ENCODE data around the gene MAB21L2. TPM values are rescaled to one million over a fixed set of nuclear protein-coding genes. Genes with fewer than 3 reads are reported as not detected.

Gene MAB21L2
- total and polyA plus RNA-seq, 10 donors: not detected

DNA sequence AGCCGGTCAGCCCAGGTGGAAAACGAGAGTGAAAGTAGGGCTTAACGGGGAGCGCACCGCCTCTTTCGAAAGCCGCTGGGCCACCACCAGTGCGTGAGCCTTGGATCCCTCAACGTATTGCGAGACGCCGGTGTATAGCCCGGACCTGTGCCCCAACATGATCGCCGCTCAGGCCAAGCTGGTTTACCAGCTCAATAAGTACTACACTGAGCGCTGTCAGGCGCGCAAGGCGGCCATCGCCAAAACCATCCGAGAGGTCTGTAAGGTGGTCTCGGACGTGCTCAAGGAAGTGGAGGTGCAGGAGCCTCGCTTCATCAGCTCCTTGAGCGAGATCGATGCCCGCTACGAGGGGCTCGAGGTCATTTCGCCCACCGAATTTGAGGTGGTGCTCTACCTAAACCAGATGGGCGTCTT, 929 bp downstream of the MAB21L2 start:
- H3K4me1 ChIP-seq: no peaks in the 10 kb centered on the region
- H3K36me3 ChIP-seq: peaks cover 2 to 74% (median 20%) of the 10 kb centered on the region in 6 donors
- intact Hi-C loops (cut with DNase I; ENCODE audit: low total_unique reads): no loop called here
- WGBS, 5 donors: 63 to 89% (median 75%) methylated on average over 32 of the region's 32 CpGs
- peak; percentile 66 for DNase-seq
- peak overlapping the region; percentile 2 to 62 (median 28) for H3K4me3 ChIP-seq
- no peak overlapping the region for H3K27ac ChIP-seq
- TF ChIP-seq POLR2AphosphoS5 (IDR thresholded peaks at IDR 0.05): no peak
- no peak for TF ChIP-seq POLR2A (IDR thresholded peaks at IDR 0.05)
- TF ChIP-seq, protein P1, sequence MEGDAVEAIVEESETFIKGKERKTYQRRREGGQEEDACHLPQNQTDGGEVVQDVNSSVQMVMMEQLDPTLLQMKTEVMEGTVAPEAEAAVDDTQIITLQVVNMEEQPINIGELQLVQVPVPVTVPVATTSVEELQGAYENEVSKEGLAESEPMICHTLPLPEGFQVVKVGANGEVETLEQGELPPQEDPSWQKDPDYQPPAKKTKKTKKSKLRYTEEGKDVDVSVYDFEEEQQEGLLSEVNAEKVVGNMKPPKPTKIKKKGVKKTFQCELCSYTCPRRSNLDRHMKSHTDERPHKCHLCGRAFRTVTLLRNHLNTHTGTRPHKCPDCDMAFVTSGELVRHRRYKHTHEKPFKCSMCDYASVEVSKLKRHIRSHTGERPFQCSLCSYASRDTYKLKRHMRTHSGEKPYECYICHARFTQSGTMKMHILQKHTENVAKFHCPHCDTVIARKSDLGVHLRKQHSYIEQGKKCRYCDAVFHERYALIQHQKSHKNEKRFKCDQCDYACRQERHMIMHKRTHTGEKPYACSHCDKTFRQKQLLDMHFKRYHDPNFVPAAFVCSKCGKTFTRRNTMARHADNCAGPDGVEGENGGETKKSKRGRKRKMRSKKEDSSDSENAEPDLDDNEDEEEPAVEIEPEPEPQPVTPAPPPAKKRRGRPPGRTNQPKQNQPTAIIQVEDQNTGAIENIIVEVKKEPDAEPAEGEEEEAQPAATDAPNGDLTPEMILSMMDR (IDR thresholded peaks at IDR 0.05 in 8 of 11, conservative IDR thresholded peaks at IDR 0.05 in 3 of 11): no peak
- H3K9me3 ChIP-seq: peaks cover 0 to 28% (median 13%) of the 10 kb centered on the region in 8 donors
- H3K27me3 ChIP-seq (replicated peaks in 1 of 7): peaks cover 0 to 5% (median 0%) of the 10 kb centered on the region in 7 donors

DNA sequence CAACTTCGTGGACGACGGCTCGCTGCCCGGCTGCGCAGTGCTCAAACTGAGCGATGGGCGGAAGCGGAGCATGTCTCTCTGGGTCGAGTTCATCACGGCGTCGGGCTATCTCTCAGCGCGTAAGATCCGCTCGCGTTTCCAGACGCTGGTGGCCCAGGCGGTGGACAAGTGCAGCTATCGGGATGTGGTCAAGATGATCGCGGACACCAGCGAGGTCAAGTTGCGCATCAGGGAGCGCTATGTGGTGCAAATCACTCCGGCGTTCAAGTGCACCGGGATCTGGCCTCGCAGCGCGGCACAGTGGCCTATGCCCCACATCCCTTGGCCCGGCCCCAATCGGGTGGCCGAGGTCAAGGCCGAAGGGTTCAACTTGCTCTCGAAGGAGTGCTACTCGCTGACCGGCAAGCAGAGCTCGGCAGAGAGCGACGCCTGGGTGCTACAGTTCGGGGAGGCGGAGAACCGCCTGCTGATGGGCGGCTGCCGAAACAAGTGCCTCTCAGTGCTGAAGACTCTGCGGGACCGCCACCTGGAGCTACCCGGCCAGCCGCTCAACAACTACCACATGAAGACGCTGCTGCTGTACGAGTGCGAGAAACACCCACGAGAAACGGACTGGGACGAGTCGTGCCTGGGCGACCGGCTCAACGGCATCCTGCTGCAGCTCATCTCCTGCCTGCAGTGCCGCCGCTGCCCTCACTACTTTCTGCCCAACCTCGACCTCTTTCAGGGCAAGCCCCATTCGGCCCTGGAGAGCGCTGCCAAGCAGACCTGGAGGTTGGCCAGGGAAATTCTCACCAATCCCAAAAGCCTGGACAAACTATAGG, 1.5 kb downstream of the MAB21L2 start:
- DNase-seq: peak; percentile 72
- Histone ChIP-seq H3K9me3 (peaks cover 0 to 28% (median 13%) of the 10 kb centered on the region in 8 donors), H3K4me1 (no peaks in the 10 kb centered on the region), H3K36me3 (peaks cover 2 to 80% (median 22%) of the 10 kb centered on the region in 6 donors), H3K4me3 (peak overlapping the region; percentile 2 to 62 (median 28)), H3K27ac (no peak overlapping the region), H3K27me3 (replicated peaks in 1 of 7) (peaks cover 0 to 5% (median 0%) of the 10 kb centered on the region in 7 donors)
- intact Hi-C loops (cut with DNase I; ENCODE audit: low total_unique reads): no loop called here
- 68 to 86% (median 74%) methylated on average over 45 to 66 of the region's 66 CpGs for WGBS, 5 donors
- peak in 2 of 3 donors; percentile 24 to 43 for TF ChIP-seq POLR2AphosphoS5 (IDR thresholded peaks at IDR 0.05)
- TF ChIP-seq, protein P1 (IDR thresholded peaks at IDR 0.05 in 8 of 11, conservative IDR thresholded peaks at IDR 0.05 in 3 of 11): no peak

DNA sequence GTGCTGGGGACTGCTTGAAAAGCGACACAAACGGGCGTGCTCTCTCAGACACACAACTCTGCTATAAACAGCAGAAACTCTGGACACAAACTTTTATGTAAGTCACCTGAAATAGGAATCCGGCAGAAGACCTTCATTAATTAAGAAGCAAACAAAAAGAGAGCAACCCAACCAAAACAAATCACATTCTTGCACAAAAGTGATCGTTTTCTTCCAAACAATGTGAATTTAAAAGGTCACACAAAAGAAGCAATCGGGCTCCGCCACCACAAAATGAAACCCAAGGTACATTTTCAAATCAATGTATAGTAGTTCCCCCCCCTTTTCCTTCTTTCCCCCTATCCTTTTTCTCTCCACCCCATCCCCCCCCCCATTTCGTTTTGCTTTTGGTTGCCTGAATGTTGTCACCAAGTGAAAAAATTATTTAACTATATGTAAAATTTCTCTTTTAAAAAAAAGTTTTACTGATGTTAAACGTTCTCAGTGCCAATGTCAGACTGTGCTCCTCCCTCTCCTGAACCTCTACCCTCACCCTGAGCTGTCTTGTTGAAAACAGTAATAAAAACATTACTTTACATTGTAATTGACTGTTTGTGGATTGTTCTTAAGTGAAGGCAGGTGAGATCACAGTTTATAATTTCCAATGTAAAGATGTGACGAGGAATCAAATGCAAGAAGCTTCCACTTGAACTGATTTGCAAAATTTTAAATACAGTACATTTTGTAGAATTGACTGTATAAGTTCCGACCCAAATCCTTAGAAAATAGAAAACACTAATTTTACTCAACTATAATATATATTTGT, 2.4 kb downstream of the MAB21L2 start:
- intact Hi-C loops (cut with DNase I; ENCODE audit: low total_unique reads): no loop called here

GRCh38 chr4:150585611-150586010, 3.7 kb downstream of the MAB21L2 start:
- DNase-seq: no peak
- Histone ChIP-seq H3K9me3 (peaks cover 0 to 17% (median 9%) of the 10 kb centered on the region in 8 donors), H3K4me3 (no peak overlapping the region), H3K27ac (no peak overlapping the region), H3K36me3 (peaks cover 2 to 87% (median 28%) of the 10 kb centered on the region in 6 donors), H3K27me3 (replicated peaks in 1 of 7) (no peaks in the 10 kb centered on the region), H3K4me1 (no peaks in the 10 kb centered on the region)
- intact Hi-C loops (cut with DNase I; ENCODE audit: low total_unique reads): no loop called here
- TF ChIP-seq POLR2A (IDR thresholded peaks at IDR 0.05) (no peak), POLR2AphosphoS5 (IDR thresholded peaks at IDR 0.05) (no peak)
- TF ChIP-seq, protein P1 (IDR thresholded peaks at IDR 0.05 in 8 of 11, conservative IDR thresholded peaks at IDR 0.05 in 3 of 11): no peak
- WGBS, 5 donors: 92 to 98% (median 97%) methylated on average over 1 of the region's 1 CpG

More for the DNA sequence above, 2.4 kb downstream of the MAB21L2 start:
- Histone ChIP-seq H3K27ac (no peak overlapping the region), H3K4me1 (no peaks in the 10 kb centered on the region), H3K27me3 (replicated peaks in 1 of 7) (peaks cover 0 to 5% (median 0%) of the 10 kb centered on the region in 7 donors), H3K36me3 (peaks cover 2 to 87% (median 25%) of the 10 kb centered on the region in 6 donors), H3K9me3 (peaks cover 0 to 28% (median 13%) of the 10 kb centered on the region in 8 donors), H3K4me3 (peak overlapping the region in 3 of 8 donors; percentile 27 to 62 (median 46))
- no peak for TF ChIP-seq POLR2A (IDR thresholded peaks at IDR 0.05)
- DNase-seq: no peak
- 81 to 87% (median 84%) methylated on average over 11 of the region's 11 CpGs for WGBS, 5 donors

Data from spleen (tissue), 11 donors.